Activated T-cell treated with anti-CD3 and anti-CD28 coated beads, Interleukin-2, amount 50 U/mL, for 48 hours (primary cell): ENCODE results near the gene B4GALNT4.

Experiments used
- DNase-seq, 2 experiments: peaks; one replicate each; pipeline ENCODE4 v3.0.0-alpha.2; 2020

B4GALNT4 gene

GRCh38 chr11:425301-425700 lies 56.0 kb downstream of the B4GALNT4 start:
- DNase-seq: no peak

- DNase-seq: no peak
Measured at GRCh38 chr11:426851-427250, 57.6 kb downstream of the B4GALNT4 start.

GRCh38 chr11:428295-428694 lies 59.0 kb downstream of the B4GALNT4 start:
- DNase-seq: no peak

- no peak for DNase-seq
Measured at GRCh38 chr11:429391-429790, 60.1 kb downstream of the B4GALNT4 start.

- no peak for DNase-seq
Measured at GRCh38 chr11:429931-430456, 60.7 kb downstream of the B4GALNT4 start.
